MM.1S (cell line): ENCODE data around the gene RASGRF2.

Experiments used
- DNase-seq: peaks from one replicate; pipeline ENCODE4 v3.0.0-alpha.2; 2015
- H2AFZ ChIP-seq: fragments of 300-600 bp; sonication (generic); 2 replicates; pipeline ENCODE4 v1.6.0; 2016; ENCODE audit warnings: antibody characterized with exemption, low read length
- H3F3A ChIP-seq: fragments of 300-600 bp; sonication (generic); 2 replicates; pipeline ENCODE4 v1.6.1; 2016; ENCODE audit warnings: mild to moderate bottlenecking, antibody characterized with exemption, low read length, moderate library complexity, mixed read lengths; ENCODE audit not compliant: insufficient read depth
- H3K27ac ChIP-seq: fragments of 300-600 bp; sonication (generic); 2 replicates; pipeline ENCODE4 v1.5.1; 2016; ENCODE audit warnings: mild to moderate bottlenecking, low read length
- H3K27me3 ChIP-seq: fragments of 300-600 bp; sonication (generic); replicated peaks from 2 replicates; pipeline ENCODE4 v1.6.0; 2016; ENCODE audit warnings: low read length; ENCODE audit not compliant: insufficient read depth
- H3K36me3 ChIP-seq: fragments of 300-600 bp; sonication (generic); replicated peaks from 2 replicates; pipeline ENCODE4 v1.6.1; 2016; ENCODE audit warnings: mild to moderate bottlenecking, low read length, mixed read lengths; ENCODE audit not compliant: insufficient read depth
- H3K4me1 ChIP-seq: fragments of 300-600 bp; sonication (generic); 2 replicates; pipeline ENCODE4 v1.6.1; 2016; ENCODE audit warnings: low read length, mixed read lengths
- H3K4me2 ChIP-seq: fragments of 300-600 bp; sonication (generic); 2 replicates; pipeline ENCODE4 v1.6.0; 2016; ENCODE audit warnings: low read depth, low read length
- H3K4me3 ChIP-seq: fragments of 300-600 bp; sonication (generic); 2 replicates; pipeline ENCODE4 v1.5.1; 2016; ENCODE audit warnings: low read length, mixed read lengths
- H3K79me2 ChIP-seq: fragments of 300-600 bp; sonication (generic); 2 replicates; pipeline ENCODE4 v1.6.1; 2016; ENCODE audit warnings: mixed run types, low read length, mixed read lengths
- H3K9ac ChIP-seq: fragments of 300-600 bp; sonication (generic); 2 replicates; pipeline ENCODE4 v1.6.1; 2016; ENCODE audit warnings: low read length, mixed read lengths
- H3K9me2 ChIP-seq: fragments of 300-600 bp; sonication (generic); replicated peaks from 2 replicates; pipeline ENCODE4 v1.6.1; 2016; ENCODE audit warnings: mild to moderate bottlenecking, low read length, mixed read lengths; ENCODE audit not compliant: insufficient read depth
- H3K9me3 ChIP-seq: fragments of 300-600 bp; sonication (generic); replicated peaks from 2 replicates; pipeline ENCODE4 v1.6.1; 2016; ENCODE audit warnings: mild to moderate bottlenecking, low read length, mixed read lengths; ENCODE audit not compliant: insufficient read depth
- H4K20me1 ChIP-seq: fragments of 300-600 bp; sonication (generic); 2 replicates; pipeline ENCODE4 v1.6.1; 2016; ENCODE audit warnings: mild to moderate bottlenecking, low read length, moderate library complexity, mixed read lengths; ENCODE audit not compliant: insufficient read depth
- EZH2 ChIP-seq: fragments of 300-600 bp; sonication (generic); optimal IDR thresholded peaks from 2 replicates; pipeline ENCODE3; 2017; ENCODE audit warnings: low read depth, mild to moderate bottlenecking, antibody characterized with exemption, low read length, mixed read lengths
- EZH2phosphoT487 ChIP-seq: fragments of 300-600 bp; sonication (generic); IDR thresholded peaks from 2 replicates; pipeline ENCODE4 v1.6.1; 2018; ENCODE audit warnings: antibody characterized with exemption, low read length
- TF ChIP-seq, protein P1 (sequence below): fragments of 300-600 bp; sonication (generic); IDR thresholded peaks from 2 replicates; pipeline ENCODE4 v1.5.1; 2016; ENCODE audit warnings: antibody characterized with exemption, low read length, mixed read lengths

RASGRF2 gene

DNA sequence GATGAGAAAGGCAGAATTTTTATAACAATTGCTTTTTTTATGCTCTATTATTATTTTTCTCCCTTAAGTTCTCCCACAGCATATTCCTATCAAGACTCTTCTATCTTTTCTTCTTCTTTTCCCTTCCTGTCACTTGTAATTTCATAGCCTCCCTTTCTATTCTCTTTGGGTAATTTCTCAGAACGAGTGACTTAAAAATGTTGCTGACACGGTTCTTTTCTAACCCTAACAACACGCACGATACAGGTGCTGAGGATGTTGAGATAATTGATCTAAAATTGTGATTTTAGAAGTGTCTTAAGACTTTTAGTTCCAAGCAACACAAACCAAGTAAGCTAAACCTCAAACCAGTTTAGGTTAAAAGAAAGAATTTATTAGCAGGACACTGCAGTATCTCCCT, 105.9 kb downstream of the RASGRF2 start:
- no peak for TF ChIP-seq EZH2phosphoT487
- TF ChIP-seq, protein P1, sequence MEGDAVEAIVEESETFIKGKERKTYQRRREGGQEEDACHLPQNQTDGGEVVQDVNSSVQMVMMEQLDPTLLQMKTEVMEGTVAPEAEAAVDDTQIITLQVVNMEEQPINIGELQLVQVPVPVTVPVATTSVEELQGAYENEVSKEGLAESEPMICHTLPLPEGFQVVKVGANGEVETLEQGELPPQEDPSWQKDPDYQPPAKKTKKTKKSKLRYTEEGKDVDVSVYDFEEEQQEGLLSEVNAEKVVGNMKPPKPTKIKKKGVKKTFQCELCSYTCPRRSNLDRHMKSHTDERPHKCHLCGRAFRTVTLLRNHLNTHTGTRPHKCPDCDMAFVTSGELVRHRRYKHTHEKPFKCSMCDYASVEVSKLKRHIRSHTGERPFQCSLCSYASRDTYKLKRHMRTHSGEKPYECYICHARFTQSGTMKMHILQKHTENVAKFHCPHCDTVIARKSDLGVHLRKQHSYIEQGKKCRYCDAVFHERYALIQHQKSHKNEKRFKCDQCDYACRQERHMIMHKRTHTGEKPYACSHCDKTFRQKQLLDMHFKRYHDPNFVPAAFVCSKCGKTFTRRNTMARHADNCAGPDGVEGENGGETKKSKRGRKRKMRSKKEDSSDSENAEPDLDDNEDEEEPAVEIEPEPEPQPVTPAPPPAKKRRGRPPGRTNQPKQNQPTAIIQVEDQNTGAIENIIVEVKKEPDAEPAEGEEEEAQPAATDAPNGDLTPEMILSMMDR, result no peak
- TF ChIP-seq EZH2, result no peak
- H3K27me3 ChIP-seq, result no peaks in the 10 kb centered on the region
- no peak overlapping the region for H3K4me3 ChIP-seq
- no peak for DNase-seq
- H3K9me3 ChIP-seq, result no peaks in the 10 kb centered on the region
- H3F3A ChIP-seq, result no peaks in the 10 kb centered on the region
- H3K4me1 ChIP-seq, result no peaks in the 10 kb centered on the region
- H3K79me2 ChIP-seq, result no peaks in the 10 kb centered on the region
- no peak overlapping the region for H3K9ac ChIP-seq
- H4K20me1 ChIP-seq, result no peaks in the 10 kb centered on the region
- no peaks in the 10 kb centered on the region for H3K9me2 ChIP-seq
- H3K27ac ChIP-seq, result no peak overlapping the region
- no peaks in the 10 kb centered on the region for H3K36me3 ChIP-seq
- no peak overlapping the region for H2AFZ ChIP-seq
- no peak overlapping the region for H3K4me2 ChIP-seq

DNA sequence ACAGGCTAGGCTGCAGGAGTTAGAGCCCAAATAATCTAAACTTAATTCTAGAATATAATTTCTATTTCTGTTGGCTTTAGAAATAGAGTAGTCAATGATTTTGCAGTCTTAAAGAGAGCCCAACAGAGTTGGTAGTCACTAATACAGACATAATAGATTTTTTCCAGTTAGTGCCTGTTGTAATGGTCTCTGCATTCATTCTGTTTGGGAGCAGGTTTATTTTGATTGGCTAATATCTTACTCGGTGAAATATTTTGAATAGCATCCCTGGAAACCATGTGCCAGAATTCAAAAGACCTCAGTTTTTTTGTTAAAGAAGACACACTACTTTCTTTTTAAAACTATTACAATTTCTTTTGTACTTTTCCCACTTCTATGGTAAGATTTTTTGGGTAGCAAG, 107.2 kb downstream of the RASGRF2 start:
- H2AFZ ChIP-seq, result no peak overlapping the region
- no peaks in the 10 kb centered on the region for H4K20me1 ChIP-seq
- no peaks in the 10 kb centered on the region for H3F3A ChIP-seq
- no peaks in the 10 kb centered on the region for H3K9me2 ChIP-seq
- H3K36me3 ChIP-seq, result no peaks in the 10 kb centered on the region
- no peak overlapping the region for H3K4me3 ChIP-seq
- no peak overlapping the region for H3K27ac ChIP-seq
- H3K4me2 ChIP-seq, result no peak overlapping the region
- H3K9me3 ChIP-seq, result no peaks in the 10 kb centered on the region
- no peak overlapping the region for H3K9ac ChIP-seq
- no peaks in the 10 kb centered on the region for H3K79me2 ChIP-seq
- DNase-seq, result no peak
- TF ChIP-seq EZH2, result no peak
- TF ChIP-seq EZH2phosphoT487, result no peak
- TF ChIP-seq, protein P1, result no peak
- no peaks in the 10 kb centered on the region for H3K4me1 ChIP-seq
- H3K27me3 ChIP-seq, result no peaks in the 10 kb centered on the region

DNA sequence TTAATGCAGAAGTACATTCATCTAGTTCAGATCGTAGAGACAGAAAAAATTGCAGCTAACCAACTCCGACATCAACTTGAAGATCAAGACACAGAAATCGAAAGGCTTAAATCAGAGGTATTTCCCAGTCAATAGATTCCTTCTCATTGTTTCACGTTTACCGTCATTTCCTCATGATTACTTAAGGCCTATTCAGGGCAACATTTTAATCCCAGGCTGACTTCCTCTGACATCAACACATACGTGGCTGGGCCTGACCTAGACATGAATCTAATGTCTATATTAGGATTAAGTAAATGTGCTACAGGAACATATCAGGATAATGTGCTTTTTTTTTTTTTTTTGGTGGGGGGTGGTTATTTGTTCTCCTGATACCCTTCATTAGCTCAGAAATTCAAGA, 107.9 kb downstream of the RASGRF2 start:
- Histone ChIP-seq H3K79me2 (no peaks in the 10 kb centered on the region), H3K4me2 (no peak overlapping the region), H3K9ac (no peak overlapping the region), H3K27ac (no peak overlapping the region), H3K27me3 (no peaks in the 10 kb centered on the region), H3K9me3 (no peaks in the 10 kb centered on the region), H3K36me3 (no peaks in the 10 kb centered on the region), H2AFZ (no peak overlapping the region), H3K9me2 (no peaks in the 10 kb centered on the region), H3K4me3 (no peak overlapping the region), H4K20me1 (no peaks in the 10 kb centered on the region), H3K4me1 (no peaks in the 10 kb centered on the region), H3F3A (no peaks in the 10 kb centered on the region)
- DNase-seq, result no peak
- no peak for TF ChIP-seq EZH2phosphoT487
- TF ChIP-seq EZH2, result no peak
- TF ChIP-seq, protein P1, result no peak
